Endothelial cell of umbilical vein (primary cell): ENCODE measurements around the gene NELFE. TPM values are rescaled to one million over a fixed set of nuclear protein-coding genes. Genes with fewer than 3 reads are reported as not detected.
"Not testable (repeated sequence)": the region's sequence is repeated elsewhere in the genome, so short reads cannot be mapped to it uniquely, and the experiment has no call there.

Source experiments
- BruUV-seq: library from RNA; stranded (reverse); fragments of 400-500 nt; replicated peaks from 2 replicates; lab custom pipeline; 2021; lab: Mats Ljungman, UMichigan
- CTCF ChIA-PET: fragments of 300-600, 350-600 bp; sonication (Branson Sonifier 250); formaldehyde crosslinking; loops from one replicate; lab custom pipeline; 2021; ENCODE audit warnings: antibody characterized with exemption, inconsistent platforms; lab: Charles Lee
- POLR2A ChIA-PET: fragments of 300-600, 350-600 bp; sonication (Branson Sonifier 250); formaldehyde crosslinking; loops from one replicate; lab custom pipeline; 2021; ENCODE audit warnings: antibody characterized with exemption, inconsistent platforms; lab: Charles Lee
- DNase-seq: peaks from one replicate; pipeline ENCODE4 v3.0.0-alpha.2; 2011; ENCODE audit warnings: low read depth, low spot score
- FAIRE-seq: peaks from 2 replicates; lab custom pipeline; 2011; peaks lifted over from hg19 to GRCh38; lab: Jason Lieb, UNC
- H2AFZ ChIP-seq: 2 replicates; pipeline ENCODE4 v1.6.0; 2012; ENCODE audit warnings: low read depth, low read length, control low read depth, inconsistent platforms
- H3K27ac ChIP-seq: 2 replicates; pipeline ENCODE4 v1.5.1; 2011; ENCODE audit warnings: low read depth, mild to moderate bottlenecking, control low read depth, low read length, moderate library complexity; ENCODE audit not compliant: insufficient read depth
- H3K27me3 ChIP-seq, 2 experiments: 2 replicates each; pipeline versions ENCODE4 v1.6.0 to v1.6.1; 2011; ENCODE audit warnings: low read length in 2 of 2, mixed read lengths in 1 of 2; ENCODE audit not compliant: control insufficient read depth in 2 of 2, insufficient read depth in 2 of 2
- H3K36me3 ChIP-seq, 2 experiments: 2 replicates in 1 of 2; 3 replicates in 1 of 2; pipeline ENCODE4 v1.5.1; 2011; ENCODE audit warnings: low read length in 2 of 2, mild to moderate bottlenecking in 1 of 2, moderate library complexity in 1 of 2; ENCODE audit not compliant: control insufficient read depth in 2 of 2, insufficient read depth in 2 of 2; ENCODE audit errors: extremely low read depth in 1 of 2
- H3K4me1 ChIP-seq: 3 replicates; pipeline ENCODE4 v1.5.1; 2011; ENCODE audit warnings: mild to moderate bottlenecking, low read length; ENCODE audit not compliant: control insufficient read depth, insufficient read depth; ENCODE audit errors: extremely low read depth
- H3K4me2 ChIP-seq: 2 replicates; pipeline ENCODE4 v1.6.1; 2011; ENCODE audit warnings: low read length, control low read depth, mixed read lengths; ENCODE audit not compliant: insufficient read depth
- H3K4me3 ChIP-seq, 3 experiments: fragments of 200-600 bp in 1 of 3; sonication (generic), shearing (Covaris generic) in 1 of 3; replicated peaks in 1 of 3; 2 replicates each; pipeline ENCODE4 v1.5.1; 2011 to 2016; ENCODE audit warnings: control low read depth in 3 of 3, low read length in 3 of 3, mild to moderate bottlenecking in 2 of 3, inconsistent platforms in 1 of 3, low read depth in 1 of 3, moderate library complexity in 1 of 3; ENCODE audit not compliant: insufficient read depth in 1 of 3
- H3K79me2 ChIP-seq: 2 replicates; pipeline ENCODE4 v1.6.0; 2012; ENCODE audit warnings: low read length, inconsistent platforms; ENCODE audit not compliant: control insufficient read depth, insufficient read depth
- H3K9ac ChIP-seq: replicated peaks from 2 replicates; pipeline ENCODE3; 2011; ENCODE audit warnings: low read length, control low read depth; ENCODE audit not compliant: insufficient read depth; ENCODE audit errors: extremely low read depth
- H3K9me1 ChIP-seq: replicated peaks from 3 replicates; pipeline ENCODE4 v1.6.0; 2011; ENCODE audit warnings: mild to moderate bottlenecking, low read length; ENCODE audit not compliant: control insufficient read depth, insufficient read depth; ENCODE audit errors: extremely low read depth
- H3K9me3 ChIP-seq: replicated peaks from 2 replicates; pipeline ENCODE4 v1.5.1; 2012; ENCODE audit warnings: low read length, inconsistent platforms; ENCODE audit not compliant: control insufficient read depth, insufficient read depth
- H4K20me1 ChIP-seq: replicated peaks from 2 replicates; pipeline ENCODE3; 2011; ENCODE audit warnings: mild to moderate bottlenecking, low read length; ENCODE audit not compliant: control insufficient read depth, insufficient read depth; ENCODE audit errors: extremely low read depth
- EZH2 ChIP-seq: IDR thresholded peaks from 2 replicates; pipeline ENCODE4 v1.6.1; 2012; ENCODE audit warnings: borderline replicate concordance, low read depth, mild to moderate bottlenecking, moderate library complexity, low read length, inconsistent platforms; ENCODE audit not compliant: severe bottlenecking
- FOS ChIP-seq: IDR thresholded peaks from 2 replicates; pipeline ENCODE4 v1.6.1; 2011; ENCODE audit warnings: mild to moderate bottlenecking, low read length, moderate library complexity, borderline replicate concordance; ENCODE audit not compliant: insufficient read depth
- GATA2 ChIP-seq: IDR thresholded peaks from 2 replicates; pipeline ENCODE4 v1.7.0; 2011; ENCODE audit warnings: low read depth, mild to moderate bottlenecking, moderate library complexity, mixed read lengths, low read length; ENCODE audit not compliant: insufficient read length, insufficient read depth
- JUN ChIP-seq: IDR thresholded peaks from 2 replicates; pipeline ENCODE4 v1.6.1; 2011; ENCODE audit warnings: borderline replicate concordance, low read depth; ENCODE audit not compliant: insufficient read length, insufficient read depth
- MYC ChIP-seq: IDR thresholded peaks from one replicate; pipeline ENCODE4 v1.6.1; 2011; ENCODE audit warnings: mild to moderate bottlenecking, low read depth, low read length
- POLR2A ChIP-seq: IDR thresholded peaks from 2 replicates; pipeline ENCODE4 v1.6.1; 2012; ENCODE audit warnings: low read depth, mild to moderate bottlenecking, control low read depth, low read length
- POLR2AphosphoS5 ChIP-seq: IDR thresholded peaks from 2 replicates; pipeline ENCODE4 v1.6.1; 2012; ENCODE audit warnings: low read depth, mild to moderate bottlenecking, control low read depth, low read length, moderate library complexity; ENCODE audit not compliant: insufficient read depth
- dilution Hi-C: fragments of 300-500 bp; cut with MboI; formaldehyde crosslinking; loops from one replicate; pipeline ENCODE4 v1.15.0; 2019; ENCODE audit warnings: low sequenced_read_pairs; ENCODE audit not compliant: extremely low pct_ligation_motif_present
- intact Hi-C: fragments of 100-400 bp; cut with micrococcal nuclease; formaldehyde crosslinking; loops from one replicate; pipeline ENCODE4 v1.10.0; 2022
- polyA plus RNA-seq, 4 experiments: library from polyadenylated mRNA; depleted of rRNA in 3 of 4; stranded (reverse) in 3 of 4; unstranded in 1 of 4; fragments of >200 nt; gene quantifications; 2 replicates each; pipeline versions ENCODE4 v1.2.1 to v1.2.3, GENCODE V29; 2011 to 2012; ENCODE audit warnings: missing spikeins in 1 of 4
- total RNA-seq: library from RNA; stranded (reverse); gene quantifications from 2 replicates; pipeline ENCODE4 v1.2.3, GENCODE V29; 2021
- TF ChIP-seq, protein P1 (sequence below): IDR thresholded peaks from 2 replicates; pipeline ENCODE4 v1.6.1; 2011; ENCODE audit not compliant: insufficient read depth, insufficient read length

The NELFE gene
- total and polyA plus RNA-seq, 2 donors (not counting 3 experiments of a cell fraction or from before 2014, with no cell fraction given), result 55.8 to 68.5 TPM

DNA sequence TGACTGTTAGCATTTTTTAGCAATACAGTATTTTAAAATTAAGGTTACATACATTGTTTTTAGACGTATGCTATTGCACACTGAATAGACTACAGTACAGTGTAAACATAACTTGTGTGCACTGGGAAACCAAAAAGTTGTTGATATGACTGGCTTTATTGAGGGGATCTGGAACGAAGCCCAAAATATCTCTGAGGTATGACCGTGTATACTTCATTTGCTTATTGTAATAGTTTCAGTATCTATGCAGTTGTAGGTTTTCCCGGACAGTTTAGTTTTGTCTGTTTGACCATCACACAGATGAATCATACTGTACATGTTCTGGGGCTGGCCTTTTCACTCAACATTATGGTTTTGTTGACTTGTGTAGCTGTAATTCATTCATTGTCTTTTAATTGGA lies 50.0 kb downstream of the NELFE start:
- dilution Hi-C loops, result no loop called here
- H3K4me3 ChIP-seq, result no peak overlapping the region
- DNase-seq (no peak), FAIRE-seq (no peak)
- TF ChIP-seq GATA2 (no peak), FOS (no peak), JUN (no peak), EZH2 (no peak), POLR2A (no peak), MYC (no peak), POLR2AphosphoS5 (no peak)
- TF ChIP-seq, protein P1, sequence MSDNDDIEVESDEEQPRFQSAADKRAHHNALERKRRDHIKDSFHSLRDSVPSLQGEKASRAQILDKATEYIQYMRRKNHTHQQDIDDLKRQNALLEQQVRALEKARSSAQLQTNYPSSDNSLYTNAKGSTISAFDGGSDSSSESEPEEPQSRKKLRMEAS, result no peak
- H4K20me1 ChIP-seq, result no peaks in the 10 kb centered on the region
- no peaks in the 10 kb centered on the region for H3K9me3 ChIP-seq
- intact Hi-C loops, result no loop called here
- no peaks in the 10 kb centered on the region for H3K36me3 ChIP-seq
- no peak overlapping the region for H3K9ac ChIP-seq
- H3K27ac ChIP-seq, result no peak overlapping the region
- no peaks in the 10 kb centered on the region for H3K9me1 ChIP-seq
- H3K79me2 ChIP-seq, result no peaks in the 10 kb centered on the region
- peaks cover 5 to 12% of the 10 kb centered on the region in 2 experiments for H3K27me3 ChIP-seq
- POLR2A ChIA-PET, result no interaction called here
- H3K4me1 ChIP-seq, result peaks cover 3% of the 10 kb centered on the region
- CTCF ChIA-PET, result interaction anchor here (1.0 to 1.4 kb wide), 2 partner anchors 17 to 43 kb away, joined by 3 read pairs; no protein-coding TSS in a partner anchor
- H2AFZ ChIP-seq, result no peak overlapping the region
- BruUV-seq, result no TSS peak
- H3K4me2 ChIP-seq, result no peak overlapping the region

DNA sequence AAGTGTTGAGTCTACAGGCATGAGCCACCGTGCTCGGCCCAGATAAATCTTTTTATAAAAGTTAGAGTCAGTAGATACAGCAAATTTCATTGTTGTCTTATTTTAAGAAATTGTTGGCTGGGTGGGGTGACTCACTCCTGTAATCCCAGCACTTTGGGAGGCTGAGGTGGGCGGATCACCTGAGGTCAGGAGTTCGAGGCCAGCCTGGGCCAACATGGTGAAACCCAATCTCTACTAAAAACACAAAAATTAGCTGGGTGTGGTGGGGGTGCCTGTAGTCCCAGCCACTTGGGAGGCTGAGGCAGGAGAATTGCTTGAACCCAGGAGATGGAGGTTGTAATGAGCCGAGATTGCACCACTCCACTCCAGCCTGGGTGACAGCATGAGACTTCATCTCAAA lies 50.5 kb downstream of the NELFE start:
- CTCF ChIA-PET, result interaction anchor here (1.0 to 1.4 kb wide), 3 partner anchors 10 to 44 kb away, joined by 3 read pairs; no protein-coding TSS in a partner anchor
- DNase-seq, H3K4me2 ChIP-seq, H4K20me1 ChIP-seq, H3K9me3 ChIP-seq, intact Hi-C loops, H3K9ac ChIP-seq, H3K9me1 ChIP-seq, H3K4me1 ChIP-seq, H3K79me2 ChIP-seq, dilution Hi-C loops, H2AFZ ChIP-seq, FAIRE-seq, H3K36me3 ChIP-seq, BruUV-seq, H3K4me3 ChIP-seq, H3K27ac ChIP-seq: not testable (repeated sequence)
- peaks cover 5 to 12% of the 10 kb centered on the region in 2 experiments for H3K27me3 ChIP-seq
- POLR2A ChIA-PET, result interaction anchor here (0.7 kb wide), 1 partner anchor 26 kb away, joined by 3 read pairs; no protein-coding TSS in a partner anchor
